ENCODE measurements around the gene GID8. TPM values are rescaled to one million over a fixed set of nuclear protein-coding genes. Genes with fewer than 3 reads are reported as not detected.

The GID8 gene
- total and polyA plus RNA-seq, 7 experiments from 2014 or later: 19.6 to 48.0 (median 34.8) TPM

DNA sequence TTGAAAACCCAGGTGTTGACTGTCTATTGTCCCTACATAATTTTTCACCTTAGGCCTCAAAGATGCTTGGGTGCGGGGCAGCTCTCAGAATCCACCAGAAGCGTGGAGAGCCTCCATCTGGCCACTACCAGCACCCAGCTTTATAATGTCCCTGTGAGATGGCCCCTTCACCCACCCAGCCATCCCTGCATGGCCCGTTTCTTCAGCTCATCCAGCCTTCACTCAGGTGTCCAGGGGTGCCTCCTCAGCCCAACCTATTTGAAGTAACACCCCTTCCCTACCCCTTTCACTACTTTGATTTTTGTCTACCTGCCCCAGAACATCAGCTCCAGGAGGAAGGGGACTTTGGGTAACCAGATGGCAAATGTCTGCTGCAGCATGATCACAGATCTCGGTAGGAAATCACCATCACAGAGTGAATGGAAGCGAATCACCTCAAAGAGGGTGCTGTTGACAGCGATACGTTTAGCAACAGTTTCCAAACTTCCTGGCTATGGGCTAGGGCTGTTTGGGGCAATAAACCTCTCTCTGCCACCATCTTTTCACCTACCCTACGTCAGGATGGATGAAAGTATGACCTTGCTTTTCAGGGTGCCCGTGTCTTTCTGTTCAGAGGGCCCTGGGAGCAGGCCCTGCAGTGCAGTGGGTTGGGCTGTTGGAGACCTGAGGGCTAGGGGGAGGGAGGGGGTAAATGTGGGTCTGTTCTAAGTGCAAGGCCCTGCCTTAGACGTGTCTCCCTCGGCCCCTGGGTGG lies 13.4 kb downstream of the GID8 start:
- H3K4me1 Mint-ChIP-seq: peaks cover 11 to 46% (median 33%) of the 10 kb centered on the region in 7 donors

DNA sequence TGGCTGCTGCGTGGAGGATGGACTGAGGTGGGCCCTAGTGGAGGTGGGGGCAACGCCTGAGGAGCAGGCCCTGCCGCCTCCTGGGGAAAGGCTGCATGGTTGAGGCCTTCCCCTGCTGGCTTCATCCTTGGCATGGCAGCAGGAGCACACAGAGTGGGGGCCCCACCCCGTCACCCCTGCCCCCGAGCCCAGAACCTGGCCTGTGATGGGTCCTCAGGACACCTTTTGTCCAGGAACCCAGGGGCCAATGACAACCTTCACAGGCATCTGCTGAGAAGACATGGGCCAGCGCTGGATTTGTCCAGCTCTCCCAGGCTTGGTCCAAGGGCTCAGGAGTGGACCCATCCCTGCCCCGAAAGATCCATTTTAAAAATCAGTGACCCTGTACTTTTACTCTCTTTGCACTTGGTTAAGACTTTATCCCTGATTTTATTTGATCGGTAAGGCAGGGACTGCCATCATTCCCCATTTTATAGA lies 14.0 kb downstream of the GID8 start:
- H3K36me3 ChIP-seq (ENCODE audit: control insufficient read depth in 2 of 3, insufficient read depth in 3 of 3, low read length in 3 of 3): peaks cover 0 to 34% (median 3%) of the 10 kb centered on the region in 3 experiments
- peaks cover 0 to 3% (median 0%) of the 10 kb centered on the region in 11 donors for H3K9me3 Mint-ChIP-seq
- H3K4me3 ChIP-seq (ENCODE audit: low read length): no peak overlapping the region
- peaks cover 12 to 38% (median 23%) of the 10 kb centered on the region in 5 donors for H3K36me3 Mint-ChIP-seq
- DNase-seq (no peak), ATAC-seq (no peak)
- peak overlapping the region in 4 of 9 donors; percentile 19 to 76 (median 51) for H3K27ac Mint-ChIP-seq
- H3K4me1 Mint-ChIP-seq: peaks cover 11 to 46% (median 33%) of the 10 kb centered on the region in 7 donors
- no peak overlapping the region for H3K27ac ChIP-seq (ENCODE audit: low read depth, low read length)
- CTCF ChIA-PET: no interaction called here
- peaks cover 13 to 32% of the 10 kb centered on the region in 2 donors for H3K4me1 ChIP-seq (ENCODE audit: control insufficient read depth in 2 of 2, insufficient read depth in 2 of 2, low read length in 2 of 2)
- H3K27me3 Mint-ChIP-seq: no peaks in the 10 kb centered on the region
- intact Hi-C loops (cut with micrococcal nuclease): loop anchor here in 1 of 2 donors (5.0 to 10.0 kb wide), 2 partner anchors 35 to 153 kb away; no protein-coding TSS in a partner anchor
- POLR2A ChIA-PET: interaction anchor here (0.6 to 4.4 kb wide), 3 partner anchors 15 to 75 kb away, joined by 3 to 58 read pairs (median 5); partner anchors contain the start of gene GID8
- H3K4me3 Mint-ChIP-seq: peak overlapping the region in 9 of 10 donors; percentile 27 to 91 (median 52)
- no peaks in the 10 kb centered on the region for H3K27me3 ChIP-seq (ENCODE audit: control insufficient read depth in 2 of 2, insufficient read depth in 2 of 2, low read length in 2 of 2)
- H3K9me3 ChIP-seq (ENCODE audit: control insufficient read depth in 2 of 3, low read length in 3 of 3): no peaks in the 10 kb centered on the region

More for the DNA sequence above, 13.4 kb downstream of the GID8 start:
- no peaks in the 10 kb centered on the region for H3K27me3 ChIP-seq (ENCODE audit: control insufficient read depth in 2 of 2, insufficient read depth in 2 of 2, low read length in 2 of 2)
- peaks cover 6 to 40% (median 6%) of the 10 kb centered on the region in 3 experiments for H3K36me3 ChIP-seq (ENCODE audit: control insufficient read depth in 2 of 3, insufficient read depth in 3 of 3, low read length in 3 of 3)
- no peak overlapping the region for H3K4me3 ChIP-seq (ENCODE audit: low read length)
- intact Hi-C loops (cut with micrococcal nuclease): loop anchor here in 1 of 2 donors (5.0 to 10.0 kb wide), 2 partner anchors 34 to 153 kb away; no protein-coding TSS in a partner anchor
- Mint-ChIP-seq H3K27ac (peak overlapping the region in 8 of 9 donors; percentile 33 to 83 (median 72)), H3K4me3 (peak overlapping the region in 5 of 10 donors; percentile 2 to 77 (median 19)), H3K27me3 (no peaks in the 10 kb centered on the region), H3K36me3 (peaks cover 12 to 42% (median 27%) of the 10 kb centered on the region in 5 donors), H3K9me3 (peaks cover 0 to 3% (median 0%) of the 10 kb centered on the region in 11 donors)
- no peak overlapping the region for H3K27ac ChIP-seq (ENCODE audit: low read depth, low read length)
- DNase-seq: no peak
- no peaks in the 10 kb centered on the region for H3K9me3 ChIP-seq (ENCODE audit: control insufficient read depth in 2 of 3, low read length in 3 of 3)
- ATAC-seq: no peak
- peaks cover 13 to 32% of the 10 kb centered on the region in 2 donors for H3K4me1 ChIP-seq (ENCODE audit: control insufficient read depth in 2 of 2, insufficient read depth in 2 of 2, low read length in 2 of 2)
- POLR2A ChIA-PET: interaction anchor here (0.6 to 4.4 kb wide), 3 partner anchors 15 to 76 kb away, joined by 3 to 58 read pairs (median 5); partner anchors contain the start of gene GID8
- CTCF ChIA-PET: interaction anchor here (0.6 kb wide), 1 partner anchor 32 kb away, joined by 3 read pairs; no protein-coding TSS in a partner anchor

- H3K9me3 Mint-ChIP-seq: peaks cover 0 to 3% (median 0%) of the 10 kb centered on the region in 11 donors
- peaks cover 13 to 32% of the 10 kb centered on the region in 2 donors for H3K4me1 ChIP-seq (ENCODE audit: control insufficient read depth in 2 of 2, insufficient read depth in 2 of 2, low read length in 2 of 2)
- no peaks in the 10 kb centered on the region for H3K27me3 Mint-ChIP-seq
- peak within 1 kb of the TSS; percentile 65 for H3K4me3 ChIP-seq (ENCODE audit: low read length)
- peaks cover 9 to 34% (median 18%) of the 10 kb centered on the region in 5 donors for H3K36me3 Mint-ChIP-seq
- peaks cover 0 to 28% (median 0%) of the 10 kb centered on the region in 3 experiments for H3K36me3 ChIP-seq (ENCODE audit: control insufficient read depth in 2 of 3, insufficient read depth in 3 of 3, low read length in 3 of 3)
- peak within 1 kb of the TSS; percentile 66 for H3K27ac ChIP-seq (ENCODE audit: low read depth, low read length)
- ATAC-seq (peak; percentile 57), DNase-seq (peak in 3 of 9 donors; percentile 34 to 62 (median 35))
- peaks cover 11 to 46% (median 28%) of the 10 kb centered on the region in 7 donors for H3K4me1 Mint-ChIP-seq
- no peaks in the 10 kb centered on the region for H3K9me3 ChIP-seq (ENCODE audit: control insufficient read depth in 2 of 3, low read length in 3 of 3)
- H3K27ac Mint-ChIP-seq: peak within 1 kb of the TSS in 8 of 9 donors; percentile 89 to 98 (median 93)
- POLR2A ChIA-PET: interaction anchor here (0.9 to 4.4 kb wide), 4 partner anchors 16 to 57 kb away, joined by 4 to 58 read pairs (median 18); partner anchors contain the start of gene GID8
- no peaks in the 10 kb centered on the region for H3K27me3 ChIP-seq (ENCODE audit: control insufficient read depth in 2 of 2, insufficient read depth in 2 of 2, low read length in 2 of 2)
- peak within 1 kb of the TSS; percentile 81 to 91 (median 84) for H3K4me3 Mint-ChIP-seq
- intact Hi-C loops (cut with micrococcal nuclease): loop anchor here in 1 of 2 donors (5.0 to 10.0 kb wide), 2 partner anchors 35 to 152 kb away; no protein-coding TSS in a partner anchor
- CTCF ChIA-PET: interaction anchor here (0.9 to 1.1 kb wide), 3 partner anchors 10 to 52 kb away, joined by 3 read pairs; no protein-coding TSS in a partner anchor
Observed at GRCh38 chr20:62952373-62952967, 14.5 kb downstream of the GID8 start, which contains the start of gene SLC17A9. Gene SLC17A9, plus strand, starts transcription at chr20:62952709. Its CDS starts 122 bp downstream, at chr20:62952831.

DNA sequence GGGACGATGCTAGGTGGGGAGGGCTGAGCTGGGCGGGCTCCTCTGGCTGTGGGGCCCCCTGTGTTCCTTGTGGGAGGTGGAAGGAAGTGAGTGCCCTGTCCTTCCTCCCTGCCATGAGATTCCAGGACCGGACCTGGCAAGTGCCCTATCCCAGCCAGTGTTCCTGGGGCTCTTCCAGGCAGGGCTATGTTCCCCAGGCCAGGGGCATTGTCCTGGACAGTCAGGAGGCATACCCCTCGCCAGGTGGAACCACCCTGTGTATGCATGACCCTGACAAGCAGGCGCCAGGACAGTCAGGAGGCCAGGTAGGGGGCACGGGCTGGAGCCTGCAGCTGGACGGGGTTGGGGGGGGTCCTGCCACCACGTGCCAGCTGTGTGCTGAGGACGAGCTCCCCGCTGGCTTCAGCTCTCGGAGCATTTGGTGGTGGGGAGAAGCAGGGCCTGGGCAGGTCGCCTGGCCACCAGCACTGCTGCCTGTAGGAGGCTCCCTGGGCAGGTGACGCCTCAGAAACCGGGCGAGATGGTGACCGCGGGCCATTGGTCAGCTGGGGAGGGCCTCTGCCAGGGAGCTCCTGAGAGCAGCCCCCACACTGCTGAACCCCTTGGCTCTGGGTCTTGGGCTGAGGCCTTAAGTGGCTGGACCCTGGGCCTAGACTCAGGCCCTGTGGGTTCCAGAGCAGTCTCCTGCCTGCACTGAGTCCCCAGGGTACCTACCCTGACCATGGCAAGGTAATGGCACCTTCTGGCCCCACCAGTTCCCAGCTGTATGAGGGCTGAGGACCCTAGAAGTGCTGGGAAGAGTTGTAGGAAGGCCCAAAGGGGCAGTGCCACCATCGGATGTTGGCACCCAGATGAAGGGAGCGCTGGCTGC lies 15.3 kb downstream of the GID8 start:
- peaks cover 0 to 21% (median 0%) of the 10 kb centered on the region in 3 experiments for H3K36me3 ChIP-seq (ENCODE audit: control insufficient read depth in 2 of 3, insufficient read depth in 3 of 3, low read length in 3 of 3)
- no peaks in the 10 kb centered on the region for H3K27me3 ChIP-seq (ENCODE audit: control insufficient read depth in 2 of 2, insufficient read depth in 2 of 2, low read length in 2 of 2)
- H3K27me3 Mint-ChIP-seq: no peaks in the 10 kb centered on the region
- intact Hi-C loops (cut with micrococcal nuclease): loop anchor here in 1 of 2 donors (5.0 to 10.0 kb wide), 2 partner anchors 36 to 152 kb away; no protein-coding TSS in a partner anchor
- H3K27ac Mint-ChIP-seq: peak overlapping the region; percentile 89 to 98 (median 93)
- H3K4me3 Mint-ChIP-seq: peak overlapping the region; percentile 81 to 91 (median 84)
- ChIA-PET POLR2A (interaction anchor here (0.8 to 4.4 kb wide), 13 partner anchors 7 to 80 kb away, joined by 3 to 58 read pairs (median 6); partner anchors contain the start of genes DIDO1 and GID8), CTCF (interaction anchor here (0.8 to 2.4 kb wide), 8 partner anchors 9 to 51 kb away, joined by 3 to 12 read pairs (median 4); no protein-coding TSS in a partner anchor)
- H3K27ac ChIP-seq (ENCODE audit: low read depth, low read length): peak overlapping the region; percentile 66
- H3K4me3 ChIP-seq (ENCODE audit: low read length): peak overlapping the region; percentile 65
- DNase-seq: no peak
- H3K9me3 ChIP-seq (ENCODE audit: control insufficient read depth in 2 of 3, low read length in 3 of 3): no peaks in the 10 kb centered on the region
- H3K4me1 ChIP-seq (ENCODE audit: control insufficient read depth in 2 of 2, insufficient read depth in 2 of 2, low read length in 2 of 2): peaks cover 13 to 32% of the 10 kb centered on the region in 2 donors
- no peak for ATAC-seq
- peaks cover 0 to 3% (median 0%) of the 10 kb centered on the region in 11 donors for H3K9me3 Mint-ChIP-seq
- H3K36me3 Mint-ChIP-seq: peaks cover 9 to 27% (median 16%) of the 10 kb centered on the region in 5 donors
- H3K4me1 Mint-ChIP-seq: peaks cover 11 to 46% (median 28%) of the 10 kb centered on the region in 7 donors

- ATAC-seq (peak; percentile 91), DNase-seq (peak; percentile 49 to 84 (median 74))
- peaks cover 13 to 32% of the 10 kb centered on the region in 2 donors for H3K4me1 ChIP-seq (ENCODE audit: control insufficient read depth in 2 of 2, insufficient read depth in 2 of 2, low read length in 2 of 2)
- peak overlapping the region; percentile 66 for H3K27ac ChIP-seq (ENCODE audit: low read depth, low read length)
- H3K9me3 ChIP-seq (ENCODE audit: control insufficient read depth in 2 of 3, low read length in 3 of 3): no peaks in the 10 kb centered on the region
- H3K27me3 ChIP-seq (ENCODE audit: control insufficient read depth in 2 of 2, insufficient read depth in 2 of 2, low read length in 2 of 2): no peaks in the 10 kb centered on the region
- POLR2A ChIA-PET: interaction anchor here (0.6 to 4.4 kb wide), 20 partner anchors 8 to 160 kb away, joined by 3 to 58 read pairs (median 4); partner anchors contain the start of genes DIDO1 and GID8
- peaks cover 0 to 15% (median 0%) of the 10 kb centered on the region in 3 experiments for H3K36me3 ChIP-seq (ENCODE audit: control insufficient read depth in 2 of 3, insufficient read depth in 3 of 3, low read length in 3 of 3)
- Mint-ChIP-seq H3K27ac (peak overlapping the region; percentile 89 to 98 (median 93)), H3K4me1 (peaks cover 11 to 47% (median 28%) of the 10 kb centered on the region in 7 donors), H3K9me3 (no peaks in the 10 kb centered on the region), H3K27me3 (no peaks in the 10 kb centered on the region), H3K4me3 (peak overlapping the region; percentile 81 to 91 (median 84)), H3K36me3 (peaks cover 4 to 18% (median 12%) of the 10 kb centered on the region in 5 donors)
- peak overlapping the region; percentile 65 for H3K4me3 ChIP-seq (ENCODE audit: low read length)
- intact Hi-C loops (cut with micrococcal nuclease): loop anchor here (1.0 to 10.0 kb wide), 7 partner anchors 16 to 151 kb away; partner anchors contain the start of genes GID8 (in 2 of the 2) and DIDO1 (in 1 of the 2)
- CTCF ChIA-PET: interaction anchor here (0.6 to 2.4 kb wide), 10 partner anchors 10 to 93 kb away, joined by 3 to 12 read pairs (median 3); partner anchors contain the start of genes BHLHE23 and TCFL5
Observed at GRCh38 chr20:62953839-62954703, 16.1 kb downstream of the GID8 start.
